GM10847 (cell line): ENCODE data around the gene CGAS.

Experiments
- POLR2A ChIP-seq: IDR thresholded peaks from 2 replicates; pipeline ENCODE4 v1.6.1; 2011; ENCODE audit not compliant: insufficient read length; ENCODE audit errors: extremely low read depth

Gene CGAS

DNA sequence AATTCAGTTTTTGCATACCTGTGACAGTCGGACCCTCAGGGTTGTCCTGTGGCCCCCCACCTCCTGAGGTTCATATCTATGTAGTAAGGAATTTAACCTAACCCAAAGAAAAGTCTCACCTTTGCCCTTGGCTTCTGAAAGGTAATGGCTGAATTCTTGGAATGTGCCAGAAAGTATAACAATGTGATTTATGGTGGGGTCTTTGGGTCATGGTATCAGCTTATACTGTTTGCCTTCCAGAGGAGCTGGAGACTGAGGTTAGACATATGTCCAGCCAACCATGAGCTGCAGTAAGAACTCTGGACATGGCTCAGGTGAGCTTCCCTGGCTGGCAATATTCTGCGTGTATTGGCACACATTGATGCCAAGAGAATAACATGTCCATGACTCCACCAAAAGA is 30.6 kb downstream of the CGAS start:
- TF ChIP-seq POLR2A = no peak

DNA sequence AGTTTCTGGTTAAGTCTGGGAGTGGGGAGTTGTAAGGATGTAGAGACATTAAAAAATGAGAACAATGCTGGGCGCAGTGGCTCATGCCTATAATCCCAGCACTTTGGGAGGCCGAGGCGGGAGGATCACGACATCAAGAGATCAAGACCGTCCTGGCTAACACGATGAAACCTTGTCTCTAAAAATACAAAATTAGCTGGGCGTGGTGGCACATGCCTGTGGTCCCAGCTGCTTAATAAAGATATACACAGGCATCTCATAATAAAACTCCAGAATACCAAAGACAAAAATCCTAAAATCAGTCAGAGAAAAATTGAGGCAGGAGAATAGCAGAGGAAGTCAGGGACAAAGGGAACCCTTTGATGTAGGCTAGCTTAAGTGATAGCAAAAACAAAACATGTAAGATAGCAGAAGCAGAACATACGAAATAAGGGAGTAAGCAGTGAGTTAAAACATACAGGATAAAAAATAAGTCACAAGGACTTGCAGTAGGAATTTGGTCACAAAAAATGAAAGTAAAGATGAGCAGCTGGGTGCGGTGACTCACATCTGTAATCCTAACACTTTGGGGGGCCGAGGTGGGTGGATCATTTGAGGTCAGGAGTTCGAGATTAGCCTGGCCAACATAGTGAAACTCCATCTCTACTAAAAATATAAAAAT is 33.9 kb downstream of the CGAS start:
- TF ChIP-seq POLR2A = no peak

DNA sequence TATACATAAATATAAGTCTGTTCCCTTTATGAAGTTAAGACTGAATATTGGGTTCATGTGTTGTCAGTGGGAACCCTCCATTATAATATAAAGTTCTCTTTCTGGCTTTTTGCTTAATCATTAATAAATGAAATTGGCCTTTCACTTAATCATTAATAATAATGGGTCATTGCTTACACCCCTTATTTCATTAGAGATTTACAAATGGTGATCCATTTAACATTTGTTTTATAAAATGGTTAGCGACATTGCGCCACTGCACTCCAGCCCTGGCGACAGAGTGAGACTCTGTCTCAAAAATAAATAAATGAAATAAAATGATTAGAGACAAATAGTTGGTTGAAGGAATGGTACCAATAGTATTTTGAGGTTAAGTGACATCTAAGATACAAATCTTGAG is 39.0 kb downstream of the CGAS start:
- TF ChIP-seq POLR2A = no peak

DNA sequence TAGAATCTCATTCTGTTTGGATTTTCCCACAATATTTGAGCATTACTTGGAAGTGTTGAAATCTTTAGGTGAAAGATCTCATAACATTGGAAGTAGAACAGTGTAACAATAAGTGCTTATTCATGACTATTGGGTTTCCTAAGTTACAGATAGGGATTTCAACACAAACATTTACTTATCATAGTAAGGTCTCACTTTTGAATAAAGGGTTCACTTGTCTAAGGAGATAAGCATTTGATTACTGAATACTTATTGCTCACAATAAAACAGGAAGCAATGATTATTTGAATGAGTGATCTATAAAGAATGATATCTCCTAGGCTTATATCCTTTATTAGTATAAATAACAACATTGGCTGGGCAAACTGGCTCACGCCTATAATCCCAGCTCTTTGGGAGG is 42.7 kb downstream of the CGAS start:
- TF ChIP-seq POLR2A = no peak

DNA sequence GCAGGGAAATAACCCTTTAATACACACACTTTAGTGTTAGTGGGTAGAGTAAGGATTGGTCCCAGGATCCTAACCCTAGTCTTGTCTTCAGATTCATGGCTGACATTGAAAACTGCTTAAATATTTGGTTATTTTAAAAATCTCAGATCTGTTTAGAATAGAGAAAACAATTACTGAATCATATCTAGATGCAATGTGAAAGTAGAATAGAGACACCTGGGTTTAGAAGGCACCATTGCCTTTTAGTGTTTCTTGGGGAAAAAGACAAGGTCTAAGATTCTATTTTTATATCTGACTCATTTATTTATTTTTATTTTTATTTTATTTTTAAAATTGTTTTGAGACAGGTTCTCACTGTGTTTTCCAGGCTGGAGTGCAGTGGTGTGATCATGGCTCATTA is 51.4 kb downstream of the CGAS start:
- no peak for TF ChIP-seq POLR2A

DNA sequence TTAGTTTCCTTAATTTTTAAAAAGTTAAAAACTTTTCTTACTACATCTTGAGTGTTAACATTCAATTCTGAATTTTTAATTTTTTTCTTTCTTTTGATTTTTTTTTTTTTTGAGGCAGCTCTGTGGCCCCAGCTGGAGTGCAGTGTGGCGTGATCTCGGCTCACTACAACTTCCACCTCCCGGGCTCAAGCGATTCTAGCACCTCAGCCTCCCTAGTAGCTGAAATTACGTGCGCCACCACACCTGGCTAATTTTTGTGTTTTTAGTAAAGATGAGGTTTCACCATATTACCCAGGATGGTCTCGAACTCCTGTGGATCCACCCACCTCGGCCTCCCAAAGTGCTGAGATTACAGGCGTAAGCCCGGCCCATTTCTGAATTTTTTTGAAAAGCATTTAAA is 56.2 kb downstream of the CGAS start:
- no peak for TF ChIP-seq POLR2A

DNA sequence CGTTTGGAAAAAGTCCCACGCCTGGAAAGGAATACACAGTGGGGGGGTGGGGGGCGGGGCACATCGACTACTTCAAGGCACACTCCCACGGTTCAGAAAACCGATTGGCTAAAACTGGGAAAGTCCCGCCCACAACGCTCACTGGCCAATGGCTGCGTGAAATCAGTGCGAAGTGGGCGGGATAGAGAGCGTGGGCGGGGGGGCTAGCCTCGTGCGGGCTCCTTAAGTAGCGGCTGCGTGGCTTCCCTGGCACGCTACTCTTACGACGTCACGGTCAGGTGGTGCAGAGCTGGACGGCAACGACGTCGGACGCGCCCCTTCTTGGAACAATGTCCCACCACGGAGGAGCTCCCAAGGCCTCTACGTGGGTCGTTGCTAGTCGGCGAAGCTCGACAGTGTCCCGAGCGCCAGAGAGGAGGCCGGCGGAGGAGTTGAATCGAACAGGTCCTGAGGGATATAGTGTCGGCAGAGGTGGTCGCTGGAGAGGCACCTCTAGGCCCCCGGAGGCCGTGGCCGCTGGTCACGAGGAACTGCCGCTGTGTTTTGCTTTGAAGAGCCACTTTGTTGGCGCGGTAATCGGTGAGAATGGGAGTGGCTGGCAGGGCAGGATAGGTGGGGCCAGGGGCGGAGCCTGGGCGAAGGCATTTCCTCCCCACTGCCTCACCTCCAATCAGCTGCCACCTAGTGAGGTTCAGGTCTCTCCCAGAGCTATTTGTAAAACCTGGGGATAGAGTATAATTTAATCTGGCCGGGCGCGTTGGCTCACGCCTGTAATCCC is 57.3 kb downstream of the CGAS start, which contains the start of gene DDX43:
Gene DDX43, plus strand, starts transcription at position 252 of the 778 bp plus-strand sequence. Its CDS starts 78 bp downstream, at position 330.
- TF ChIP-seq POLR2A = no peak

DNA sequence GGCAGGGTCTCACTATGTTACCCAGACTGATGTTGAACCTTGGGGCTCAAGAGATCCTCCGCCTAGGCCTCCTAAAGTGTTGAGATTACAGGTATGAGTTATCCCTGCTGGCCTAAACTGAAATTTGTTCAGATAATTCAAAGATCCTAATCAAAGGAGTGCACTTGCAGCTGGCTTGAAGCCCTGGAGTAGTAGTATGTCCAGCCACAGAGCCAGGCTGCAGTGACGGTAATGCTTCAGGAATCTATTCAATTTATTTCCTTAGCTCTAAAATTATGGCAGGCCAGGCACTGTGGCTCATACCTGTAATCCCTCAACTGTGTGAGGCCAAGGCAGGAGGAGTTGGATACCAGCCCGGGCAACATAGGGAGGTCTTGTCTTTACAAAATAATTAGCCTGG is 58.8 kb downstream of the CGAS start:
- TF ChIP-seq POLR2A = no peak

DNA sequence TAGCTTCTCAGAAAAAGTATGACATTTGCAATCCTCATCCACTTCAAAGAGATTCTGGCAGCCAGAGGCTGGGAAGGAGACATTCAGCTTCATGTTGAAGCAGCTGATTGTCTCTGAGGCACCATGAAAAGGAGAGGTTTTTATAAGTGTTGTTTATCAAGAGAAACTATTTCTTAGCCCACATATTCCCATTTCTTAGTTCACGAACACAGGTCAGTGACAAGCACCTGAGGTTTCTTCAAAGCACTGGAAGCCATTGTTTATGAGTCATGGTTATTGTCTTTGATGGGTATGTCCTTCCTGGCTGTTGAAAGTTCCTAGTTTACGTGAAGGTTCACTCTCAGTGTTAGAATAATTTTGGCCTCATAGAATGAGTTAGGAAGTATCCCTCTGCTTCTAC is 60.4 kb downstream of the CGAS start:
- no peak for TF ChIP-seq POLR2A

DNA sequence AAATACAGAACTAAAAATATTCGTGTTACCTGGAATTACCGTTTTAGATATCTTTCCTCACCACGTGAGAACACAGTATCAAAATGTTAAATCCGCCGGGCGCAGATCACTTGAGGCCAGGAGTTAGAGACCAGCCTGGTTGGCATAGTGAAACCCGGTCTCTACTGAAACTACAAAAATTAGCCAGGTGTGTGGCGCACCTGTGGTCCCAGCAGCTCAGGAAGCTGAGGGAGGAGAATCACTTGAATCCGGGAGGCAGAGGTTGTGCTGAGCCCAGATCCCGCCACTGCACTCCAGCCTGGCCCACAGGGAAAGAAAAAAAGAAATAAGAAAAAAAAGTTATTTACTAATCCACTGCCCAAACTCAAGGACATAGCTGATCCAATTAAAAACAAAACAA is 62.2 kb downstream of the CGAS start:
- TF ChIP-seq POLR2A = no peak

DNA sequence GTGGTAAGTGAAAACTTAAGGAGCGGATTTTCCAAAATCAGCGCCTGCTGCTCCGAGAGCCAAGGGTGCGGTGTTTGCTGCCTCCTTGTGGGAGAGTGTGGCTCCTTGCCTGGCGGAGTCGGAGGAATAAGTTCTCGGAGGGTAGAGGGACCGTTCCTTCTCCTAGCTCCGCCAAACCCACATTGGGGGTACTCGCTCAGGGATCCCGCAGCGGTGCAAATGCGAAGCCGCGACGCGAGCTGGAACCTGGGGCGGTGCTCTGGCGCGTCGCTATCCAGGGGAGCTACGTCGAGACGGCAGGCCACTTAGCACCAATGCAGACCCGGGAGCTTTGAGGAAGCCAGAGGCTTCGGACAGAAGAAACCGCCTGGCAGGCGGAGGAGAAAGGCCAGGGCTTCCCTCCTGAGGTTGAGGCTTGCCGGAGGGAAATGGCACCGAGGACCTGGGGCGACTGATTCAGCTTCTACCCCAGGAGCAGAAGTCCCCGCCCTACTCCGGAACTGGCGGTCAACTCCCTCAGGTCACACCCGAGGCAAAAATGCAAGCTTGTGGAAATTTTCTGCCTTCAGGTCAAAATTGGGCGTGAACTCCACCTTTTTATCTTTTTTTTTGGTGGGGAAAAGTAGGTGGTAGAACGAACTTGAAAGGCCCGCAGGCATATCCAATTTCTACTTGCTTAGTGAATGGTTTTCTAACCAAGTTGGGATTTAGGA is 63.1 kb downstream of the CGAS start:
- no peak for TF ChIP-seq POLR2A

DNA sequence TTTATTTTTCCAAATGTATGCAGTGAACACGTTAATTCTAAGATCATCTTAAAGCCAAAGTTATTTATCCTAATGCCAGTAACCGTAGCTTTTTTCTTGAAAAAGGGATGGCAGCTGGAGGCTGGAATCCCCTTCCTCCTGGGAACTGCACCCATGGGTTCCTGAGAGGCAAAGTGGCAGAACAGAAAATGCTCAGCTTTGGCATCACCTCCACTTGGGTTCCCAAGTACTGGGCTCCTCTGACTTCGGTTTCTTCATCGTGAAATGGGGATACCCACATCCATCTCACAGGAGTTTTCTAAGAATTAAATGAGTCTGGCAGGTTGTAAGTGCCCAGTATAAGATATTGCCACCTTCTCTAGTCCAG is 63.7 kb downstream of the CGAS start:
- no peak for TF ChIP-seq POLR2A

DNA sequence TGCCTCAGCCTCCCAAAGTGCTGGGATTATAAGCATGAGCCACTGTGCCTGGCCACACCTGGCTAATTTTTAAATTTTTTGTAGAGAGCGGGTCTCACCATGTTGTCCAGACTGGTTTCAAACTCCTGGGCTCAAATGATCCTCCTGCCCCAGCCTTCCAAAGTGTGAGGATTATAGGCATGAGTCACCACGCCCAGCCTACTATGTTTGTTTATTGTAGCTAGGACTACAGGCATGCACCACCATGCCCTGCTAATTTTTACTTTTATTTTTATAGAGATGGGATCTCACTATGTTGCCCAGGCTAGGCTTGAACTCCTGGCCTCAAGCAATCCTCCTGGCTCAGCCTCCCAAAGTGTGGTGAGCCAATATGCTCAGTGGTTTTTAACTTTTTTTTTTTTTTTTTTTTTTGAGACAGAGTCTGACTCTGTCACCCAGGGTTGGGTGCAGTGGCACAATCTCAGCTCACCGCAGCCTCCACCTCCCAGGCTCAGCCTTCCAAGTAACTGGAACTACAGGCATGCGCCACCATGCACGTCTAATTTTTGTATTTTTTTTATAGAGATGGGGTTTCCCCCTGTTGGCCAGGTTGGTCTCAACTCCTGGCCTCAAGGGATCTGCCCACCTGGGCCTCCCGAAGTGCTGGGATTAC is 69.5 kb downstream of the CGAS start:
- TF ChIP-seq POLR2A = no peak

DNA sequence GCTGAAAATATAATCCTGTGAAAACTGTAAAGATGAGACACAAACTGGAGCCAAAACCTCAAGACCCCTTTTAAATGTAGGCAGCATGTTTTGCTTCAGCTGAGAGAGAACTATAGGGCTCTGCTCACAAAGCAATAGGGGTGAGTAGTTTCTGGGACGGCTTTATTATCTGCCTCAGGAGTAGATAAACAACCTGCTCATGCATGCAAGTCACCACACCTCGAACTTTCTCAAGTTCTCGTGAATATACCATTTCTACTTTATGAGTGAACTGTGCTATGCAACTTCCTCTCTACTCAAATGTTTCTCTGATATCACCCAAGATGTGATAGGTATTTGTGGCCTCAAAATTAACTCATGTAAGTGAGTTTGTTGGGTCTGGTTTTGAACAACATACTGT is 74.9 kb downstream of the CGAS start:
- no peak for TF ChIP-seq POLR2A

DNA sequence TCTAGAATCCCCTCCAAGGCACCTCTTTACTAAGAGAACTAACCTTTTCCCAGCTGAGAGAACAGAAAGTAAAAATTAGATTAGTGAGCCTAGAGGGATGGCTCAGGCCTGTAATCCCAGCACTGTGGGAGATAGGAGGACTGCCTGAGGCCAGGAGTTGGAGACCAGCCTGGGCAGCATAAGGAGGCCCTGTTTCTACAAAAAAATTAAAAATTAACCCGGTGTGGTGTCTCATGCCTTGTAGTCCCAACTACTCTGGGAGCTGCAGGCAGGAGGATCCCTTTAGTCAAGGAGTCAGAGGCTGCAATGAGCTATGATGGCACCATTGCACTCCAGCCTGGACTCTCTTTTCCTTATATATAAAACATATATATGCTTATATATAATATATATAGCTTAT is 76.9 kb downstream of the CGAS start:
- TF ChIP-seq POLR2A = no peak
